BLaER1 treated with 17β-estradiol and CSF1 and Interleukin-3, amounts not matched to agents 10 nM and 100 nM (cell line): Measurements from ENCODE around the gene NLK.

Experiments used
- H3K27ac ChIP-seq, 11 experiments: shearing (Covaris generic); formaldehyde crosslinking; 2 replicates each; pipeline ENCODE4 v1.8.1; 2022
- H3K27me3 ChIP-seq, 11 experiments: shearing (Covaris generic); formaldehyde crosslinking; 2 replicates each; pipeline ENCODE4 v1.8.1; 2022
- H3K36me3 ChIP-seq, 11 experiments: shearing (Covaris generic); formaldehyde crosslinking; 2 replicates each; pipeline ENCODE4 v1.8.1; 2022
- H3K4me1 ChIP-seq, 10 experiments: shearing (Covaris generic); formaldehyde crosslinking; 2 replicates each; pipeline ENCODE4 v1.8.1; 2022
- H3K4me2 ChIP-seq, 11 experiments: shearing (Covaris generic); formaldehyde crosslinking; 2 replicates each; pipeline ENCODE4 v1.8.1; 2022
- H3K4me3 ChIP-seq, 10 experiments: shearing (Covaris generic); formaldehyde crosslinking; 2 replicates each; pipeline ENCODE4 v1.8.1; 2022
- H3K9ac ChIP-seq, 11 experiments: shearing (Covaris generic); formaldehyde crosslinking; 2 replicates each; pipeline ENCODE4 v1.8.1; 2022
- H3K9me3 ChIP-seq, 11 experiments: shearing (Covaris generic); formaldehyde crosslinking; replicated peaks in 1 of 11; 2 replicates each; pipeline ENCODE4 v1.8.1; 2022
- H4K20me1 ChIP-seq, 11 experiments: shearing (Covaris generic); formaldehyde crosslinking; 2 replicates each; pipeline ENCODE4 v1.8.1; 2022
- Cebpa-rat ChIP-seq, 11 experiments: shearing (Covaris generic); IDR thresholded peaks; 2 replicates each; pipeline ENCODE4 v1.8.1; 2022

The NLK gene

GRCh38 chr17:28112606-28113005 is 70.1 kb downstream of the NLK start:
- no peak for TF ChIP-seq Cebpa-rat (IDR thresholded peaks at IDR 0.05)
- H3K4me2 ChIP-seq: peak overlapping the region in 3 of 11 experiments; percentile 63 to 80 (median 73); a peak in 5 of 22 replicates
- peaks cover 0 to 6% (median 0%) of the 10 kb centered on the region in 11 experiments; a peak in 4 of 22 replicates for H4K20me1 ChIP-seq
- H3K9ac ChIP-seq: peak overlapping the region in 2 of 11 experiments; percentile 27 to 42; a peak in 3 of 22 replicates
- peak overlapping the region in 3 of 11 experiments; percentile 50 to 61 (median 57); a peak in 5 of 22 replicates for H3K27ac ChIP-seq
- peaks cover 0 to 16% (median 5%) of the 10 kb centered on the region in 11 experiments; a peak in 10 of 22 replicates for H3K36me3 ChIP-seq
- peaks cover 0 to 19% (median 10%) of the 10 kb centered on the region in 11 experiments; a peak in 9 of 22 replicates for H3K9me3 ChIP-seq
- H3K4me3 ChIP-seq: no peak overlapping the region
- no peaks in the 10 kb centered on the region for H3K27me3 ChIP-seq
- H3K4me1 ChIP-seq: peaks cover 5 to 42% (median 10%) of the 10 kb centered on the region in 10 experiments; a peak in 19 of 20 replicates

DNA sequence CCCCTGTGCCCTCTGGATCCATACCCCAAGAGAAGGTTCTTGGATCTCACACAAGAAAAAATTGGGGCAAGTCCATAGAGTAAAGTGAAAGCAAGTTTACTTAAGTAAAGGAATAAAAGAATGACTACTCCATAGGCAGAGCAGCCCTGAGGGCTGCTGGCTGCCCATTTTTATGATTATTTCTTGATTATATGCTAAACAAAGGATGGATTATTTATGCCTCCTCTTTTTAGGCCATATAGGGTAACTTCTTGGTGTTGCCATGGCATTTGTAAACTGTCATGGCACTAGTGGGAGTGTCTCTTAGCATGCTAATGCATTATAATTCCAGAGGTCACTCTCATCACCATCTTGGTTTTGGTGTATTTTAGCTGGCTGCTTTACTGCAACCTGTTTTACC is 70.8 kb downstream of the NLK start:
- Histone ChIP-seq H3K4me1 (peaks cover 5 to 47% (median 17%) of the 10 kb centered on the region in 10 experiments), H3K9ac (no peak overlapping the region), H3K36me3 (peaks cover 0 to 16% (median 5%) of the 10 kb centered on the region in 11 experiments; a peak in 10 of 22 replicates), H3K27ac (peak overlapping the region in 1 of 11 experiments; percentile 61; a peak in 2 of 22 replicates), H3K27me3 (no peaks in the 10 kb centered on the region), H3K9me3 (peaks cover 0 to 19% (median 10%) of the 10 kb centered on the region in 11 experiments; a peak in 9 of 22 replicates), H4K20me1 (peaks cover 0 to 6% (median 0%) of the 10 kb centered on the region in 11 experiments; a peak in 4 of 22 replicates), H3K4me2 (peak overlapping the region in 3 of 11 experiments; percentile 63 to 80 (median 73); a peak in 4 of 22 replicates), H3K4me3 (no peak overlapping the region)
- TF ChIP-seq Cebpa-rat (IDR thresholded peaks at IDR 0.05): no peak

GRCh38 chr17:28115046-28115445 is 72.6 kb downstream of the NLK start:
- H3K9ac ChIP-seq: no peak overlapping the region
- H3K4me1 ChIP-seq: peaks cover 12 to 59% (median 27%) of the 10 kb centered on the region in 10 experiments
- peaks cover 0 to 16% (median 5%) of the 10 kb centered on the region in 11 experiments; a peak in 10 of 22 replicates for H3K36me3 ChIP-seq
- H4K20me1 ChIP-seq: peaks cover 0 to 6% (median 0%) of the 10 kb centered on the region in 11 experiments; a peak in 6 of 22 replicates
- no peak overlapping the region for H3K27ac ChIP-seq
- no peaks in the 10 kb centered on the region for H3K27me3 ChIP-seq
- TF ChIP-seq Cebpa-rat (IDR thresholded peaks at IDR 0.05): no peak
- H3K4me2 ChIP-seq: no peak overlapping the region
- H3K9me3 ChIP-seq: peaks cover 0 to 15% (median 10%) of the 10 kb centered on the region in 11 experiments; a peak in 9 of 22 replicates
- no peak overlapping the region for H3K4me3 ChIP-seq

GRCh38 chr17:28117304-28117703 is 74.8 kb downstream of the NLK start:
- TF ChIP-seq Cebpa-rat (IDR thresholded peaks at IDR 0.05): no peak
- H4K20me1 ChIP-seq: peaks cover 0 to 6% (median 0%) of the 10 kb centered on the region in 11 experiments; a peak in 6 of 22 replicates
- peak overlapping the region in 9 of 11 experiments; percentile 18 to 89 (median 54); a peak in 13 of 22 replicates for H3K4me2 ChIP-seq
- H3K4me3 ChIP-seq: no peak overlapping the region
- no peaks in the 10 kb centered on the region for H3K27me3 ChIP-seq
- no peak overlapping the region for H3K9ac ChIP-seq
- H3K36me3 ChIP-seq: peaks cover 0 to 20% (median 6%) of the 10 kb centered on the region in 11 experiments; a peak in 17 of 22 replicates
- peaks cover 0 to 15% (median 6%) of the 10 kb centered on the region in 11 experiments; a peak in 8 of 22 replicates for H3K9me3 ChIP-seq
- peaks cover 12 to 47% (median 27%) of the 10 kb centered on the region in 10 experiments for H3K4me1 ChIP-seq
- H3K27ac ChIP-seq: no peak overlapping the region

GRCh38 chr17:28118362-28118761 is 75.9 kb downstream of the NLK start:
- Histone ChIP-seq H3K9me3 (peaks cover 0 to 15% (median 6%) of the 10 kb centered on the region in 11 experiments; a peak in 8 of 22 replicates), H3K4me2 (peak overlapping the region; percentile 23 to 89 (median 54); a peak in 18 of 22 replicates), H3K4me3 (peak overlapping the region in 4 of 10 experiments; percentile 5 to 46 (median 39); a peak in 8 of 20 replicates), H3K27ac (peak overlapping the region in 9 of 11 experiments; percentile 2 to 63 (median 29); a peak in 15 of 22 replicates), H3K27me3 (no peaks in the 10 kb centered on the region), H3K36me3 (peaks cover 5 to 27% (median 17%) of the 10 kb centered on the region in 11 experiments; a peak in 21 of 22 replicates), H3K4me1 (peaks cover 12 to 37% (median 25%) of the 10 kb centered on the region in 10 experiments), H3K9ac (peak overlapping the region in 7 of 11 experiments; percentile 3 to 68 (median 29); a peak in 11 of 22 replicates), H4K20me1 (peaks cover 0 to 6% (median 0%) of the 10 kb centered on the region in 11 experiments; a peak in 6 of 22 replicates)
- no peak for TF ChIP-seq Cebpa-rat (IDR thresholded peaks at IDR 0.05)

DNA sequence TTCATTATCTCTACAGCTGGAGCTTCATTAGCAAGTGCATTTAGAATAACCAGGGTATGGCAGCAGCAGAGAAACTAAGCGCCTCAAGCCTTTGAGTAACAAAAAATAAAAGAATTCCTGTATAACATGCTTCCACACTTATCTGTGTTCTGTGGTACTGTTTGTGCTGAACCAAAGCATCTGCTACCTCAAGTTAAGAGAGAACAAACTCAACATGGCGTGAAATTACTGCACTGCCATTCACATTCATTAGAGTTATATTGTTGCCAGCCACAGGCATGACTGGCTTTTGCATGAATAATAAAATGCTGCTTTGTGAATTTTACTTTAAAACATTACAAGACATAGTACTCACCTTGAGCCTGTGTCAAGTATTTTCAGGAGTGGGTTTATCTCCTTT is 76.6 kb downstream of the NLK start:
- peak overlapping the region; percentile 23 to 89 (median 54); a peak in 19 of 22 replicates for H3K4me2 ChIP-seq
- peak overlapping the region in 9 of 11 experiments; percentile 2 to 63 (median 27); a peak in 11 of 22 replicates for H3K27ac ChIP-seq
- H3K9ac ChIP-seq: peak overlapping the region in 4 of 11 experiments; percentile 29 to 68 (median 50); a peak in 9 of 22 replicates
- peak overlapping the region in 2 of 10 experiments; percentile 41 to 46; a peak in 4 of 20 replicates for H3K4me3 ChIP-seq
- peaks cover 0 to 15% (median 6%) of the 10 kb centered on the region in 11 experiments; a peak in 8 of 22 replicates for H3K9me3 ChIP-seq
- H3K27me3 ChIP-seq: no peaks in the 10 kb centered on the region
- H3K4me1 ChIP-seq: peaks cover 12 to 32% (median 25%) of the 10 kb centered on the region in 10 experiments
- H3K36me3 ChIP-seq: peaks cover 6 to 27% (median 20%) of the 10 kb centered on the region in 11 experiments
- peaks cover 0 to 6% (median 0%) of the 10 kb centered on the region in 11 experiments; a peak in 5 of 22 replicates for H4K20me1 ChIP-seq
- TF ChIP-seq Cebpa-rat (IDR thresholded peaks at IDR 0.05): no peak

- Histone ChIP-seq H4K20me1 (peaks cover 0 to 6% (median 0%) of the 10 kb centered on the region in 11 experiments; a peak in 5 of 22 replicates), H3K9me3 (peaks cover 0 to 15% (median 6%) of the 10 kb centered on the region in 11 experiments; a peak in 8 of 22 replicates), H3K9ac (no peak overlapping the region), H3K27ac (no peak overlapping the region), H3K4me3 (no peak overlapping the region), H3K36me3 (peaks cover 11 to 32% (median 25%) of the 10 kb centered on the region in 11 experiments), H3K27me3 (no peaks in the 10 kb centered on the region), H3K4me1 (peaks cover 12 to 32% (median 25%) of the 10 kb centered on the region in 10 experiments), H3K4me2 (peak overlapping the region in 2 of 11 experiments; percentile 75 to 89; a peak in 3 of 22 replicates)
- no peak for TF ChIP-seq Cebpa-rat (IDR thresholded peaks at IDR 0.05)
Measured at GRCh38 chr17:28119560-28119959, 77.1 kb downstream of the NLK start.

GRCh38 chr17:28120766-28121165 is 78.3 kb downstream of the NLK start:
- Histone ChIP-seq H3K9me3 (peaks cover 0 to 12% (median 0%) of the 10 kb centered on the region in 11 experiments; a peak in 8 of 22 replicates), H3K36me3 (peaks cover 17 to 38% (median 32%) of the 10 kb centered on the region in 11 experiments), H3K4me3 (no peak overlapping the region), H4K20me1 (peaks cover 0 to 6% (median 0%) of the 10 kb centered on the region in 11 experiments; a peak in 5 of 22 replicates), H3K9ac (no peak overlapping the region), H3K4me2 (no peak overlapping the region), H3K27ac (no peak overlapping the region), H3K4me1 (peaks cover 12 to 30% (median 24%) of the 10 kb centered on the region in 10 experiments), H3K27me3 (no peaks in the 10 kb centered on the region)
- TF ChIP-seq Cebpa-rat (IDR thresholded peaks at IDR 0.05): no peak
